Endodermal cell (in vitro differentiated cells): ENCODE data around the gene FOLR3. TPM values are rescaled to one million over a fixed set of nuclear protein-coding genes. Genes with fewer than 3 reads are reported as not detected.

Experiments used
- DNase-seq: peaks from one replicate; pipeline ENCODE4 v3.0.0-alpha.2; 2017
- H3K27ac ChIP-seq: 2 replicates; pipeline ENCODE4 v1.5.1; 2013; ENCODE audit warnings: mild to moderate bottlenecking, low read depth, low read length, moderate library complexity
- H3K27me3 ChIP-seq: 2 replicates; pipeline ENCODE4 v1.6.1; 2013; ENCODE audit warnings: mild to moderate bottlenecking, low read length, moderate library complexity; ENCODE audit not compliant: insufficient read depth, control insufficient read depth, poor library complexity, severe bottlenecking
- H3K36me3 ChIP-seq: 2 replicates; pipeline ENCODE4 v1.7.0; 2013; ENCODE audit warnings: mild to moderate bottlenecking, low read length, moderate library complexity; ENCODE audit not compliant: control insufficient read depth, insufficient read depth
- H3K4me1 ChIP-seq: one replicate; pipeline ENCODE4 v1.7.0; 2013; ENCODE audit warnings: low read length; ENCODE audit not compliant: control insufficient read depth, insufficient read depth
- H3K4me3 ChIP-seq: 2 replicates; pipeline ENCODE4 v1.5.1; 2013; ENCODE audit warnings: mild to moderate bottlenecking, low read length, moderate library complexity
- H3K9ac ChIP-seq: 2 replicates; pipeline ENCODE4 v1.6.1; 2013; ENCODE audit warnings: mild to moderate bottlenecking, low read length, moderate library complexity; ENCODE audit not compliant: poor library complexity, severe bottlenecking; ENCODE audit errors: extremely low read depth
- H3K9me3 ChIP-seq: 2 replicates; pipeline ENCODE4 v1.6.1; 2013; ENCODE audit warnings: mild to moderate bottlenecking, low read length, moderate library complexity; ENCODE audit not compliant: control insufficient read depth
- H3K27ac Mint-ChIP-seq: 2 replicates; pipeline ENCODE4 v1.8.0; 2020; ENCODE audit warnings: mixed read lengths
- H3K27me3 Mint-ChIP-seq: 2 replicates; pipeline ENCODE4 v1.8.0; 2021; ENCODE audit warnings: mild to moderate bottlenecking, mixed read lengths; ENCODE audit not compliant: insufficient read depth
- H3K36me3 Mint-ChIP-seq: 2 replicates; pipeline ENCODE4 v1.8.0; 2020; ENCODE audit warnings: low read depth, mixed read lengths
- H3K4me1 Mint-ChIP-seq: 2 replicates; pipeline ENCODE4 v1.8.0; 2020; ENCODE audit warnings: mixed read lengths
- H3K4me3 Mint-ChIP-seq: 2 replicates; pipeline ENCODE4 v1.8.0; 2020; ENCODE audit warnings: mild to moderate bottlenecking, moderate library complexity, mixed read lengths
- H3K9me3 Mint-ChIP-seq: 2 replicates; pipeline ENCODE4 v1.8.0; 2020; ENCODE audit warnings: mild to moderate bottlenecking, mixed read lengths
- CTCF ChIP-seq: fragments of 200-600 bp; sonication (generic); conservative IDR thresholded peaks from 2 replicates; pipeline ENCODE4 v1.5.0; 2021; ENCODE audit warnings: antibody characterized with exemption, mild to moderate bottlenecking
- WGBS, 2 experiments: methylation state at CpG; one replicate each; pipeline versions ENCODE4 v1.1.5 to v1.1.7; 2013; ENCODE audit warnings: missing lambda C conversion rate in 2 of 2, mixed read lengths in 1 of 2; ENCODE audit not compliant: insufficient coverage in 1 of 2, insufficient read length in 1 of 2; 5-methylcytosine and 5-hydroxymethylcytosine counted together
- total RNA-seq, 2 donors: library from RNA; stranded (reverse); fragmentation: NEBNext Ultra II Directional in 1 of 2; extraction: Animal tissue kit (Norgen Biotek cat#: 25700) in 1 of 2; gene quantifications; 2 replicates in 1 of 2; 3 replicates in 1 of 2; pipeline ENCODE4 v1.2.1, GENCODE V29; 2021

The FOLR3 gene
- total RNA-seq, 2 donors from 2014 or later: not detected

- Mint-ChIP-seq H3K27me3 (peaks cover 23% of the 10 kb centered on the region), H3K4me1 (no peaks in the 10 kb centered on the region), H3K4me3 (no peak overlapping the region), H3K36me3 (no peaks in the 10 kb centered on the region), H3K27ac (no peak overlapping the region), H3K9me3 (peaks cover 13% of the 10 kb centered on the region)
- H3K9ac ChIP-seq: no peak overlapping the region
- TF ChIP-seq CTCF: no peak
- H3K27ac ChIP-seq: no peak overlapping the region
- no peaks in the 10 kb centered on the region for H3K4me1 ChIP-seq
- no peak overlapping the region for H3K4me3 ChIP-seq
- H3K36me3 ChIP-seq: no peaks in the 10 kb centered on the region
- peaks cover 8% of the 10 kb centered on the region for H3K27me3 ChIP-seq
- H3K9me3 ChIP-seq: no peaks in the 10 kb centered on the region
- WGBS, 2 experiments: 82 to 83% methylated on average over 2 to 4 of the region's 4 CpGs
- no peak for DNase-seq
Observed at GRCh38 chr11:72155751-72156150, 20.2 kb downstream of the FOLR3 start.

GRCh38 chr11:72157131-72157530, 21.6 kb downstream of the FOLR3 start:
- peaks cover 23% of the 10 kb centered on the region for H3K27me3 Mint-ChIP-seq

GRCh38 chr11:72160319-72160718, 24.8 kb downstream of the FOLR3 start:
- H3K9me3 Mint-ChIP-seq: peaks cover 10% of the 10 kb centered on the region
- H3K27me3 Mint-ChIP-seq: peaks cover 24% of the 10 kb centered on the region
- no peak overlapping the region for H3K27ac ChIP-seq
- H3K36me3 ChIP-seq: no peaks in the 10 kb centered on the region
- no peak overlapping the region for H3K9ac ChIP-seq
- 88 to 96% methylated on average over 1 to 2 of the region's 2 CpGs for WGBS, 2 experiments
- no peaks in the 10 kb centered on the region for H3K4me1 Mint-ChIP-seq
- H3K27ac Mint-ChIP-seq: no peak overlapping the region
- H3K27me3 ChIP-seq: peaks cover 8% of the 10 kb centered on the region
- no peak for DNase-seq
- no peaks in the 10 kb centered on the region for H3K4me1 ChIP-seq
- no peak overlapping the region for H3K4me3 ChIP-seq
- TF ChIP-seq CTCF: no peak
- no peaks in the 10 kb centered on the region for H3K9me3 ChIP-seq
- H3K36me3 Mint-ChIP-seq: no peaks in the 10 kb centered on the region
- no peak overlapping the region for H3K4me3 Mint-ChIP-seq

More at GRCh38 chr11:72157131-72157530, 21.6 kb downstream of the FOLR3 start:
- peaks cover 8% of the 10 kb centered on the region for H3K27me3 ChIP-seq
- no peaks in the 10 kb centered on the region for H3K36me3 Mint-ChIP-seq
- H3K27ac Mint-ChIP-seq: no peak overlapping the region
- H3K36me3 ChIP-seq: no peaks in the 10 kb centered on the region
- H3K9ac ChIP-seq: no peak overlapping the region
- no peak overlapping the region for H3K4me3 ChIP-seq
- no peak for DNase-seq
- H3K9me3 Mint-ChIP-seq: peaks cover 6% of the 10 kb centered on the region
- no peak overlapping the region for H3K27ac ChIP-seq
- TF ChIP-seq CTCF: no peak
- no peaks in the 10 kb centered on the region for H3K4me1 ChIP-seq
- 91% methylated on average over 4 of the region's 4 CpGs; no CpG with 5 or more reads in 1 of the 2 experiments for WGBS, 2 experiments
- no peak overlapping the region for H3K4me3 Mint-ChIP-seq
- no peaks in the 10 kb centered on the region for H3K9me3 ChIP-seq
- H3K4me1 Mint-ChIP-seq: no peaks in the 10 kb centered on the region
